GM18909 (cell line): ENCODE data around the gene RBMS3.

Experiments used
- ATAC-seq: cut with Tn5 transposase; IDR thresholded peaks from one replicate; pipeline ENCODE4 v1.9.1; 2021; ENCODE audit warnings: mild to moderate bottlenecking; ENCODE audit not compliant: unreplicated experiment, poor library complexity

The RBMS3 gene

DNA sequence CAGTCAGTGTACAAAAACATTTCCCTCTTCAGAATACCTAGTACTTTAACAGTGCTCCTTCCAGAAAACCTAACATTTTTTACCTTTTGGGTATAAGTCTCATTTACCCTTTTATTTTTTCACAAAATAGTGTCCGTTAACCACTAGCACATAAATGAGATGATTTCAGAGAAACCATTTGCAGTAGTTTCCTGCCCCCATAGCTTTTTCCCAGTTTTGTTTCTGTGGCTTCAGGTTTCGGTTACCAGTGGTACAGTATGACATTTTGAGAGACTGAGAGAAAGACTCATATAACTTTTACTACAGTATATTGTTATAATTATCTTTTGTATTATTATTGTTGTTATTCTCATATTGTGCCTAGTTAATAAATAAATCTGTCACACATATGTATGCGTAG is 6.2 kb upstream of the RBMS3 start:
- no peak for ATAC-seq

DNA sequence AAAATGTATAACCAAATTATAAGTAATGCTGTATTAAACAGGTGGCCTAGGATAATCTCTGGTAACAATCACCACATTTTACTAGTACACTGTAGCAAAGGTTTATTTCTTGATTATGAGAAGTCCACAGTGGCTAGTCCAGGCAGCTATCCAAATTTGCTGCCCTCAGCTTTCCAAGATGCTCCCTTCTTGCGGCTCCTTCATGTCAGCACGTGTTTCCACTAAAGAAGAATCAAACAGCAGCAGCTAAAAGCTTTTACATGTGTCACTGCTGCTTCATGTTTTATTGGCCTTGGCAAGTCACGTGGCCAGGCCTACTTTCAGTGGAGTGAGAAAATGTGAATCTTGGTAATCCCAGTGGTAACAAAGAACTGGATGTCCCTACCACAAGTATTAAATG is 5.6 kb upstream of the RBMS3 start:
- no peak for ATAC-seq

DNA sequence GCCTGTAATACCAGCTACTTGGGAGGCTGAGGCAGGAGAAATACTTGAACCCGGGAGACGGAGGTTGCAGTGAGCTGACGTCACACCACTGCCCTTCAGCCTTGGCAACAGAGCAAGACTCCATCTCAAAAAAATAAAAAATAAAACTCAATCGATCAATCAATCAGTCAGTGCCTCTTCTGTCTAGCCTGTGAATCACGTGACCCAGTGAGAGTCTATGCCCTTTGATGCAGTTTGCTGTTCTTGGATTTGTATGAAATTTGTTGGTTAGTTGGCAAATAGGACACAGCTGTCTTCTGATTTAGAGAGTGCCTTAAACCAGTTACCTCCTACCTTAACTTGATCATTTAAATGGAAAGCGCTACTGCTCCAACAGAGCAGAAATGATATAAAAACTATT is 3.6 kb upstream of the RBMS3 start:
- no peak for ATAC-seq

DNA sequence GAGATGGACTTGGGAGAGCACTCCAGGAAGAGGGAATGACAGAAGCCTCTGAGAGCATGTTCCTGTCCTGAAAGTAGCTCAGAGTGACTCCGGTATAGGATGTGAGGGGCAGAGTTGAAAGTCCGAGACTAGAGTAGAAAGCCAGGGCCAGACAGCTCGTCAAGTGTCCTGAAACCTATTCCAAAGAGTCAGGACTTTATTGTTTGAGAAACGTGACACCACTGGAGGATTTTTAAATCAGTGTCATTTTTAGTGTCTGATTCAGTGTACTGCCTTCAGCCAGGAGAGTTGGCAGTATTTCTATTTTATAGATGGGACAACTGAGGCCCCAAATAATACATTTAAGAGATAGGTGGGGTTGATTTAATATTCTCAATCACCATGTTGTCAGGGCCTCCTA is 1.6 kb upstream of the RBMS3 start:
- no peak for ATAC-seq

DNA sequence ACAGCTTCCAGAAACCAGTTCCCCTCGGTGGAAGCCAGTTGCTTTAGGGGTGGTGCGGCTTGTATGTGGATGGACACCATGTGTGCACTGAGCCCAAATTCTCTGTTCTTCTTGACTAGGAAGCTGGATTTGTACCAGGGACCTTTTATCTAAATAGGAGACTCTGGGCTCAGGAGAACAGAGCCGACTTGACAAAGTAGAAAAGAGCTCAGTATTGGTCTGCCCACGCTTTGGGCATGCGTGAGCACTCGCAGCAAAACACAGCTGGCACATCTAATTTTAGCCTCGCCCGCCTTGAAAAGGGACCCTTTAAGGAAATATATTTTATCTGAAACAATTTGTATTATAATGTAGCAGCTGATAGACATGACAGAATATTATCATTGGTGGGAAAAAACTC is 1.1 kb upstream of the RBMS3 start:
- peak; percentile 18 for ATAC-seq

DNA sequence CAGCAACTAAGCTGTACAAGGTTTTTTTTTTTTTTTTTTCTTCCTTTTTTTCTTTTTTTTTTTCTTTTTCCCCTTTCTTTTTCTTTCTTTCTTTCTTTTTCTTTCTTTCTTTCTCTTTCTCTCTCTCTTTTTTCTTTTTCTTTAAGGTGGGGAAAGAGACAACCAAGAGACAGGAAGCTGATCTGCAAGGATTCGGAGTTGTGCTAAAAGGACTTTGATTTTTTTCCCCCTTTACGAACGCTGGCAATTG is 148 bp downstream of the RBMS3 start:
- no peak for ATAC-seq

DNA sequence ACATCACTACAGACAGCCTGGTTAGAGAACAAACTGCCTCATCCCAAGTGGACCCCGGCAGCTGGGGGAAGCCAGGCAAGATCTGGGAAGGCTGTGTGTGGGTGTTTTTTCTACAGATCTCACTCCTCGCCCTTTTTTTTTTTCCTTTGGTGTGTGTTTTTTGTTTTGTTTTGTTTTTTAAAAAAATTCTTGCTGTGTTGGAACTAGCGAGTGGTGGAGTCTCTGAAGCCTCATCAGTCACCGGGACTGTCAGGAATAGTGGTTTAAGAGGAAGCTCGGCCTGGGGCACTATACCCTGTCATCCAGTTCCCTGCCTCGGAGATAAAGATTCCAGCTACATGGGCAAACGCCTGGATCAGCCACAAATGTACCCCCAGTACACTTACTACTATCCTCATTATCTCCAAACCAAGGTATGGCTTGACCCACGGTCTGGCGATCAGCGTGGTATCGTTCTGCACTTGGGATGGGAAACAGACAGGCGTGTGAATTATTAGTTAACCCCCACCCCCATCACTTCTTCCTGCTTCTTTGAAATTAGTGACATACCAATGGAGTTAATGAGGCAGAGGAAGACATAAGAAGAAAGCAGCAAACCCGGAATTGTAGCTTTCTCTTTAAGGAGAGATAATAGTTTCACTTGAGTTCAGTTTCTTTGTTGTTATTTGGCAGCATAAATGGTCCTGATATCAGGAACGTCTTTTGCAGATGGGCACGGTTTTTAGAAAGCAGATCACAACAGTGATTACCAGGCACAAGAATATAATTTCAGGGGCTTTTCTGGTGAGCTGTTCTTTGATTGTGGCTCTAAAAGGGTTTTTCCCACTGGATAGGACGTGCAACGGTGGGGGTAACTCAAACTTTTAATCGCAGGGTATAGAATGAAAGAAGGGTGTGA is 722 bp downstream of the RBMS3 start:
- peak; percentile 70 for ATAC-seq

DNA sequence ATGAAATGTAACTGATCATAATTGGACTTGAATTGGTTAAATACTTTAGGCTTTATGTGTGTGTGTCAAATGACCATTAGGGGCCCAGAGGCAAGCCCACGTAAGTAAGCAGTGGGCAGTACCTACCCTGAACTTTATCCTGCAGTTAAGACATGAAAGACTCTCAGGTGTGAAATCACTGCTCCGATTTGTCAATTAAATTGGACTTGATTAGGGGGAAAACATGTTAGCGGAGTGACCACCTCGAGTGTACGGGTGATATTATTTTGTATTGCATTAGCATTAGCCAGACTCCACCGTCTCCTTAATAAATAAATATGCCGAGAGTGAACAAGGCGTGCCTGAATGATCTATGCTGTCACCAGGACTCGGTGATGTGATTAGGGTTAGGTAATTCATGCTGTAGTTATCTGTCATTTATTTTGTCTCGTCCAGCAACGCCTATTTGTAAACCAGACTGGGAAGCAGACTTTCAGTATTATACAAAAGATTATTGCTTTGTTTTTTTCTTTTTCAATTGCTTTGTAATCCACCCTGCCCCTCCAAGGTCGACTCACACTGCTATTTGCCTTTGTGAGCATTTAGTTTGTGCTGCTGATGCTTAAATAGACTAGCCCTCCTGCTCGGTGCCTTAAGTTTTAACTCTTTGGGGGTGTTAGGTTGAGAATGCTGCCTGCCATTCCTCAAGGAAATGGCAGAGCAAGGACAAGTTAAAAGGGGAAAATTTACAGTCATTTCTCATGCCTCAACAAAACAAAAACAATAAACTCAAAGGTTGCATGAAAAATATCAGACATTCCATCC is 1.8 kb downstream of the RBMS3 start:
- no peak for ATAC-seq

DNA sequence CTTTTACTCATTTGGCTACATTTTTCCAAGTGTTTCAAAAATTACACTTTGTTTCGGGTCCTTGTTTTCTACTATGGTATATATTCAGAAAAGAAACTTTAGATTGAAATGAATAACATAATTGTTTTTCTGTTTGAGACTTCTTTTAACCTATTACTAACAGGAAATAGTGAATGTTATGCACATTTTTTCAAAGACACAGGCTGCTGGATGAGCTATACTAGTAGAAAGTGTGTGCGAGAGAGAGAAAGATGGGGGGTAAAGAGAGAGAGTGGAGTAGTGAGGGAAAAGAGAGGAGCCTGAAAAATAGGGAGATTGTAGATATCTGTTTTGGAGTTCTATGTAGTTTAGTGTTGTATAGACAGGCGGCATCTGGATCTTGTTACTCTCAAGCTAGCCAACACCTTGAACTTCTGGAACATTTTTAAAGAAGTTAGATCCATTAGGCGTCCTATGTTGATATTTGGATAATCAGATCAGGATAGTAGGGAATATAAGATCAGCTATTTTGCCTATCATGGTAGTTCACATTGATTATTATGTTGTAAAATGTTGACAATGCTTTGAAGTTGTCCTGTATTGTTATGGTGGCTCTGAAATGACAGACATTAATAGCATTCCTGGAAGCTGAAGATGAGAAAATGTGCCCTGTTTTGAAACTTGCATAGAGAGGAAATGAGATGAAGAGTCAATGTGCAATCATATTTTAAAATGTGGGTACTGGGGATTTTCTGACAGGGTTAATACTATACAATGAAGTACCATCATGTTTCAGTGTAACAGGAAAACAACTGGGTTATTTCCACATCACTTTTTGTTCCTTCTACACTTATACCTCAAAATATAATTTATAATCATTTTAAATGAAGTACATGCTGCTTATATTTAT is 2.6 kb downstream of the RBMS3 start:
- no peak for ATAC-seq

DNA sequence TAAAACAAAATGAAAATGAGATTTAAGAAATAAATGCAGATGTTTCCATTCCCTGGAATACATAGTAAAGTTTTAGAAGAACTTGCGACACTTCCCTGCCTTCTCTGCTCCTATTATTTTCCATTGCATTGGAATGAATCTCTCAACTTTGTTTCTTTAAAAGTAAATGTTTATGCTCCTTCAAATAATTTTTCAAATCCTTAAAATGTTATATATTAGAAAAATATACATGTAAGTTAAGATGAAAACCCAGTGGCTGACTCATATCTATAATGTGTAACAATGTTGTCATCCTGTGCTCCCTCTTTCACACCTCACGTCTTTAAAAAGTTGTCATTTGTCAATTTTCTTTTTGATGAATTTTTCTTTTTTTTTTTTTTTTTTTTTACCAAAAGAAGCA is 3.6 kb downstream of the RBMS3 start:
- no peak for ATAC-seq

DNA sequence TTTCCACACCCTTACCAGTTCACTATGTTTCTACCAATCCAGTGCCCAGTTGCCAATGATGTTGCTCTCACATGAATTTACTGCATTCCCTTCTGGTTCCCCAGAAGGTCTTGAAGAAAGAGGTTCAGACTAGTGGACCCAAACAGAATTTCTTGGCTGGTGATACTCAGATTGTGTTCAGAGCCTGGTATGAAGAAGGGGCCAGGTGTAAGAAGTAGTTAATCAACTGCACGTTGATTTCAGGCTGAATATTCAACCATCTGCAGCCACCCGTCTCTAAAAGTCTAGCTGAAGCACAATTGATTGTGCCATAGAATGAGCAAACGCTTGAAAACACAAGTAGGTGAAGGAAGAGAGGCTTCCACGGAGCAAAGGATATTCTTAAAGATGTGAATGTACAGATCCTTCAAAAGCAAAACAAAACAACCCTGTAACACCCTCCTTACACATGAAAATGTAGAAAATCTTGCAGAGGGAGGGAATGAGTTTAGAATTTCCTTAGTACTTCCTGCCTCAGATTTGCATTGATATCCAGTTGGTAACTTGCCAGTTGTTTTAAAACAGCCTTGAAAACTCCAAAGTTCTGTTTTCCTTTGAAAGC is 4.7 kb downstream of the RBMS3 start:
- ATAC-seq = no peak

DNA sequence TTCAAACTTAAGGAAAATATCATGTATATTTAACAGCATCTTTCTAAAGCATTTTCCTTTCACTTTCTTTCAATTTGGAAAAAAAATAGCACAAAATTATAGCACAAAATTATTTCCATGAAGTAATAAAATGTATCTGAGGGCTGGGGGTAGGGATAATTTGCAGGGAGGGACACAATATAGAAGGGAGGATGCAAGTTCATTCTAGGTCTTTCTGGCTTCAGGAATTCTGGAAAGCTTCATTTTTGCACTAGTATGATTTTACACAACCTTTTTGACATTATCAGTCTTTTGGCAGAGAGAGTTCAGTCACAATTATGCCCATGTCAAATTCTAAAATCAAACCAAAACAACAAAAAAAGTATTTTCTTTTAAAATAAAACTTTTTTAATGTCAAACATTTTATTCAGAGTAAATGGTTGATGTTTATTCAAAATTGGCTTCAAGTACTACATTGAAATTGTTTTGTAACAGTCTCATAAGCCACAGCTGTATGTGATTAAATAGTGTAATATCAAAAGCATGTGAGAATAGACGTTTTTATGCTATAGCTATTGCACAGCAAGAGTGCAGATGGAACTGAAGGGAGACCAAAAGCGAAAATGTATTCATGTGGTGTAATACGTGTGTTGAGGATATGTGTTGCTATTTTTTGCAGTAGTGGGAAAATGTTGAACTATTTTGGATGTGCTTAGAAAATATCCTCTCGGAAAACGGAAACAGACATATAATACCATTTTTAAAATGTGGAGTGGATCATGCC is 5.8 kb downstream of the RBMS3 start:
- ATAC-seq = no peak

DNA sequence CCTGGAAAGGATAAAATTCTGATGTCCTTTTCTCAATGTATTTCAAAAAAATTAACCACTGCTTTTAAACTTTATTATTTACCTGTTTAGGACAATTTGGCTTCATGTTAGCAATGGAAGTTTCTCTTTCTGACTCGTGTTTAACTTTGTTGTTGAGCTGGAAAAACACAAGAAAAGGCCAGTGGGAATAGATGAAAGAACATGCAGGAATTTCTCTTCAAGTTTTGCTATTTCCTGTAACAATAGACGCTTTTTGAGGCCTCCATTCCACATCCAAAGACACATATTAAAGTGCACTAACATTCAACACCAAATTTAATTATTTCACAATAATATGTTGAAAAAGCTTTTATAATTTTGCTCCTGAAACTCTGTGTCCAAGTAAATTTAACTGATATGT is 9.7 kb downstream of the RBMS3 start:
- ATAC-seq = no peak

DNA sequence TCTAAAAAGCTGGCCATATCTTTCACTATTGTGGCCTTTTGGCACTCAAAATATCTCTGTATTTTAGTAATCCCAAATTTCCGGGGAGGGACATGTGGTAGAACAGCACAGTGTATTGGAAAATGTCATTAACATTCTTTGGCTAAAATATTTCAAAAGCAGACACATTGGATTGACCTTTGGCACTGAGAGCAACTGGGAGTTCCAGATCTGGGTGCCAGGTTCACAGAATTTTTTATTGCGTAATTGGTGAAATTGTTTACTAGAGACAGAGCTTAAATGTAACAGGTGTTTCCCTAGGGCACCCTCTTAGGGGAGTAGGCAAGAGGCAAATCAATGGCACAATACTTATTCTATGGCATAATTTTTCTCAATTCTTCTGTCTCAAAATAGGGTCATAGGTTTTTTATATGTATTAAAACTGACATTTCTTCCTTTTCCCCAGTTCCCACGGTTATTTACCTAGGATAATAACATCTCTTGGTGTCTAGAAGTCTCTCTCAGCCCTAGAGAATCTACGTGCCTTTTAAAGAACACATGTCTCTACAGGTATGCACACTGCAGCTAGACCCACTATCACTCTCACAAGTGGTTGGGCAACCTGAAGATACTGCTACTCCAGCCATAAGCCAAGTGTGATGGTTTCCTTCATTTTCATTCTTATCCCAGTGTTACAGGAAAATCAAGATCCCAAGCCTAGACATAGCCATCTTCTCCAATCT is 10.6 kb downstream of the RBMS3 start:
- ATAC-seq = no peak

DNA sequence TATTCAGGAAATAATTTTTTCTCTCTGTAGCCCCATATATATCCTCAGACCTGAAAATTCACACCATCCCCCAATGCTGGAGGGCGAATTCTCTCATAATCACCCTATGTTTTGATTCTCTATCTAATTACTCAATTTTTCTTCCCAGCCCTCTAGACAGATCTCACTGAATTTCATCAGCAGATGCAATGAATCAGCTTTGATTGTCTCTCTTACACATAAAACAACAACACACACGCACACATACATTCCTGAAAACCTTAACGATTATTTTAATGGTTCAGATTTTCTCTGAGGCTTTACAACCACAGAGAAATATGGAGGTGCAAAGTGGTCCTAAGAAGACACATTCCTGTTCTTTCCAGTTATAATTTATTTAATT is 11.1 kb downstream of the RBMS3 start:
- no peak for ATAC-seq

DNA sequence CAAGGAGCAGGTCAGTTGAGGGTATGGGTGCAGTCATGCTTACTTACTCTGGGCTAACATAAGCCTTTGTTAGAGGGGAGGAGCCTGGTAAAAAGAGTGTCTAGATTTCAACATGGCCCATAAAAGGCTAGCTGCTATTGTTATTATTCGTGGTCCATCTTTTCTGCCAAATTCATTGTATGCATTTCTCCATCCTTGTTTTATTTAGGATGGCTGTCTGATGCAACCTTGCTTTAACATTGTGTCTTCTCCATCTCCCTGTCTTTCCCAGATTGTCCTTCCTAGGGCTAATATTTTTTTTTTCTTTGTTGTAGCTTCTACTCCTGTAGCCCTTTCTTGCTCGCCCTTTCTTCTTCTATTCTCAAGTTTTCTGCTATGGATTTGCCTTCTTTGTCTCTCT is 12.6 kb downstream of the RBMS3 start:
- ATAC-seq = no peak

DNA sequence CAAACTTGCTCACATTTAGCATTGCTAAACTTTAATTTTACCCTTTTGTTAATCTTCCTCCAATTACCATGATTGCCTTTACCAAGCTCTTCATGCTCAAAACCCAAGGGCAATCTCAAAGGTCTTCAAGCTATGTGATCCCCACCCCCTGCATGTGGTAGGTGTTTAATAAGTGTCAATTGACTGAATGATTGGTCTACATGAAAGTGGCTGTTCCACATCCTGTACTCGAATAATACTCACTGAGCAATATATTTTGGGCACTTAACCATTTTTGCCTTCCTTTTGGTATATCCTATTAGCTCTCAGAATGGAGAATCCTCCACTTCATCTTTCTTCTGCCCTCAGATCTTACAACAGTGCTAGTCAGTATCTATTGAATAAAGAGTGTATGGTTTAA is 17.1 kb downstream of the RBMS3 start:
- ATAC-seq = no peak

DNA sequence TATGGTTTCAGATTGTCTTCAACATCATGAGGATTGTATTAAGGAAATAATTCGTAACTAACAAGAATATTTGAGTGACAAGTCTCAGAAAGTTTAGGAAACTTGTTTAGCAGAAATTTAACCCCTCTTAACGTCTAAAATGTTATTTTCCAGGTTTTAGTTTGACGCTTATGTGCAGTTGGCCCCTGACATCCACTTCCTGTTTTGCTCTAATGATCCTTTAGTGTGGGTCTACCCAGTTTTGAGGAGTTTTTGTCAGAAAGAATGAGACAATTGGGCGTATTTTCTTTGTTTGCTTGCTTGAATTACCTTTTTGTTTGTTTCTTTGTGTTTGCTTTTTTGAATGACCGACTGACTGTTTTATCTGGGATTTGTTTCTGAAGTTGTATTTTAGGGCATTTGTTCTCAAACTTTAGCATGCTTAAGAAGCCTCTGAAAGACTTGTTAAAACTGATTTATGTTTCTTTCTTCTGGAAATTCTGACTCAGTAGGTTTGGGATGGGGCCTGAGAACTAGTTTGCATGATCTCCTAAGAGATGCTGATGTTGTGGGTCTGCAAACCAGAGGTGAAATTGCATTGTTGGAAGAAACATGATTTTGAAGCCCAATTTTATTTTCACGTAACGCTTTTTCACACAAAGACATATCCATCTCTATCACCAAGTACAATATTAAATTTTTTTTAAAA is 20.6 kb downstream of the RBMS3 start:
- no peak for ATAC-seq

DNA sequence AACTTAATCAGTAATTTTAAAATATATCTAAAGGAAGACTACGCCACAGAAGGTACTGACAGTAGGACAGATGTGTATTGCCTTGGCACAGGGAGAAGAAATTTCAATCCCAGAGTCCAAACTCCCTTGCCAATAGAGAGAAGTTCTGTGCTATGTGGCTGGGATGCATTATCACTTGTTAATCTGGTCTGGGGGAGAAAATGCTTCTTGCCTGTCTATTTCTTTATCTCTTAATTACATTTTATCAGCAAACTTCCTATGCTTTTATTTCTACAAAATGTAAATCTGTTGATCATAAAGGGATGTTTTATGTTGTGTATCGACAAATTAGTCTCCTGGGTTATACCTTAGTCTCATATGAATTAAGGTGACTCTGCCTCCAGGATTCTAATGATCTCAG is 21.7 kb downstream of the RBMS3 start:
- ATAC-seq = no peak
